GM21825 (cell line): ENCODE measurements around the gene PTPN12.

Experiments used
- ATAC-seq: cut with Tn5 transposase; IDR thresholded peaks from one replicate; pipeline ENCODE4 v1.9.1; 2021; ENCODE audit warnings: mild to moderate bottlenecking, moderate library complexity; ENCODE audit not compliant: unreplicated experiment

PTPN12 gene

GRCh38 chr7:77657427-77658224, 120.5 kb downstream of the PTPN12 start:
- ATAC-seq, result peak; percentile 61

- no peak for ATAC-seq
These were observed 121.8 kb downstream of the PTPN12 start for GRCh38 chr7:77658928-77659327.

DNA sequence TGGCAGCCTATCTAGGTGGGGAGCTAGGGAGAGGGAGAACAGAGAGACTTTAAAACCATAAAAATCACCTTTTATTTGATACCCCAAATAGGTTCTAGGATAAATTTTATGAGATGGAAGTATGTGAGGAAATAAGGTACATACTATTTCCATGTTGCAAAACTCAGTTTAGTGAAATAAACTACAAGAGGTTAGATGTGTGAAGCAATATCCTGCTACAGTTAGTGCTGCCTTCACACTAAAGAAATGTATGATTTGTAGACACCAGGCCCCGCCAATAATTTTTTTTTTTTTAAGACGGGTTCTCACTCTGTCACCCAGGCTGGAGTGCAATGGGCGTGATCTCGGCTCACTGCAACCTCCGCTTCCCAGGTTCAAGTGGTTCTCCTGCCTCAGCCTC, 124.7 kb downstream of the PTPN12 start:
- no peak for ATAC-seq

GRCh38 chr7:77662869-77663268, 125.8 kb downstream of the PTPN12 start:
- ATAC-seq, result no peak

DNA sequence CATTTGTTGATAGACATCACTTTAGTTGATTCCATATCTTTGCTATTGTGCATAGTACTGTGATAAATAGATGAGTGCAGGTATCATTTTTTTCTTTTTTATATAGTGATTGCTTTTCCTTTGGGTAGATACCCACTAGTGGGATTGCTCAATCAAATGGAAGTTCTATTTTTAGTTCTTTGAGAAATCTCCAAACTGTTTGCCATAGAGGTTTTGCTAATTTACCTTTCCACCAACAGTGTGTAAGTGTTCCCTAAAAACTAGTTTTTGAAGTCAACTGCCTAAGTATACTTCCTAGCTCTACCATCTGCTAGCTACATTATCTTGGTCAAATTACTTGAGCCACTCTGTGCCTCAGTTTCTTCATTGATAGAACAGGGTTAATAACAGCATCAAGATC, 127.6 kb downstream of the PTPN12 start:
- no peak for ATAC-seq

GRCh38 chr7:77665161-77665560, 128.1 kb downstream of the PTPN12 start:
- ATAC-seq, result no peak

GRCh38 chr7:77667459-77668086, 130.5 kb downstream of the PTPN12 start:
- ATAC-seq, result no peak

DNA sequence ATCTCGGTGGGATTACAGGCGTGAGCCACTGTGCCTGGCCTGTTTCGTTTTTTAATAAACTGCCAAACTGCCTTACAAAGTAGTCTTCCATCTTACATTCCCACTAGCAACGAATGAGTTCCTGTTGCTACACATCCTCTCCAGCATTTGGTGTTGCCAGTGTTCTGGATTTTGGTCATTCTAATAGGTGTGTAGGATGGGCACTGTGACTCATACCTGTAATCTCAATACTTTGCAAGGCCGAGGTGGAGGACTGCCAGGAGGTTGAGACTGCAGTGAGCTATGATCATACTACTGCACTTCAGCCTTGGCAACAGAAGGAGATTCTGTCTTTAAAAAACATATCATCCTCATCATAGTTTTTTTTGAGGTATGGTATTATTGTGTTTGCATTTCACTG, 137.8 kb downstream of the PTPN12 start:
- ATAC-seq, result no peak

DNA sequence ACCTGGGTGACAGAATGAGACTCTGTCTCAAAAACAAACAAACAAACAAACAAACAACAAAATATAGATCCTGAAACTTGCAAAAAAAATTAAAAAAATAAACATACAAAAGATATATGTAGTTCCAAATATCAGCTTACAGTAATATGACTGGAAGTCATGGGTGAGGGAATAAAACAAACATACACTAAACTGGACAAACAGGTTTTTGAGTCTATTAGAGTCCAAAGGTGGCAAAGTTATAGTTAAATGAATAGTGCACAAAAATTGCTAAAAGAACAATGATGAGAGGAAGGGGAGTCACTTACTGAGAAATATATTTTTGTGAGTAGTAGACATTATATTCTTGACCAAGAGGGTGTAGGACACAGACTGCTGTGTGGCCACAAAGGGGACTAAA, 142.5 kb downstream of the PTPN12 start:
- no peak for ATAC-seq

GRCh38 chr7:77680266-77680665, 143.2 kb downstream of the PTPN12 start:
- ATAC-seq, result no peak

DNA sequence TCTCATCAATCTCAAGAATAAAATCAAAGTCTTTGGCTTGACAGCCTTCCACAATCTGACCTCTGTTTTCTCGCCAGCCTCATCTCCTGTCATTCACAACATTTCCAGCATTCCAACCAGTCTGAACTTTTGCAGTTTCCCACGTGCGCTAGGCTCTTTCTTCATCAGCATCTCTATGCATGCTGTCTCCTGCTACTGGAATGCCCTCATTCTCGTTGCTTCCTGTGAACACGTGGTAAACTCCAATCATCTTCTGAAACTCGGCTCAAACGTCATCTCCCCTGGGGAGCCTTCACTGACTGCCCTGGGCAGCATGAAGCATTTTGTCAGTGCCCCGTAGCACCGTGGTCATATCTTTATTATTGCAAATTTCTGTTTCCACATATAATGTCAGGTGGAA, 146.9 kb downstream of the PTPN12 start:
- ATAC-seq, result no peak

GRCh38 chr7:77685233-77685632, 148.1 kb downstream of the PTPN12 start:
- ATAC-seq, result no peak

DNA sequence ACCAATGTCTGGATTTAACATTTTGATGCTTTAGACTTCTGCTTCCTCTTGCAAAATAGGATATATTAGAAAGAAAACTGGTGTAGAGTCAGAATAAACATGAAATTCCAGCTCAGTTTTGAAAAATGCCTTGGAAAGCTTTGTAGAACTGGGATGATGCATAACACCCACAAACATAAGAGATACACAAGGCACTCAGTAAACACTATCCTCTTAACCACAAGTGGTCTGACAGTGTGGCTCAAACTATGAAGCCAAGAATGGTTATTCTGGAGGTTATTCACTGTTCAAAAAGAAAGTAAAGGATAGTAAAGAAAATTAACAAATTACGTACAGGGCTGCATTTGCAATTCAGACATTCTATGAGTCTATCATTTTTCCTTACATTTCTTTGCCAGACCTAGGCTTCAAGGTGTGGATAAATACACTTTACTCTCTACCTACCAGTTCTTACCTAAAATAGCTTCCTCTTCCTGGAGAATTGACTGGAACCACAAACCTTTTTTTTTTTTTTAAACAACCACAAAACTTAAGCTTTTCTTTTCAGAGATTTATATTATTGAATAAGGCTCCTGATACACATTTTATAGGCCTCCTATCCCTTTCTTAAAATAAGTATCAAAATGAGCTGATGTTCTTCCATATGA, 150.1 kb downstream of the PTPN12 start:
- no peak for ATAC-seq

GRCh38 chr7:77687747-77688144, 150.7 kb downstream of the PTPN12 start:
- no peak for ATAC-seq
